Hypothalamus (tissue), 51 donors: ENCODE data around the gene PGD.
"Not testable (repeated sequence)": the region's sequence is repeated elsewhere in the genome, so short reads cannot be mapped to it uniquely, and the experiment has no call there.

Experiments
- DNase-seq, 51 donors: peaks; one replicate each; lab custom pipeline; 2025; lab: John Stamatoyannopoulos, UW

Gene PGD

GRCh38 chr1:10432910-10433700 is 34.2 kb downstream of the PGD start:
- DNase-seq = no peak

- DNase-seq = no peak
Measured at GRCh38 chr1:10433790-10434189, 34.9 kb downstream of the PGD start.

GRCh38 chr1:10434590-10434989 is 35.7 kb downstream of the PGD start:
- DNase-seq = no peak

GRCh38 chr1:10437052-10437451 is 38.2 kb downstream of the PGD start:
- no peak for DNase-seq

- DNase-seq = no peak
Measured at GRCh38 chr1:10438677-10439163, 39.9 kb downstream of the PGD start.

- no peak for DNase-seq
Measured at GRCh38 chr1:10440305-10440704, 41.4 kb downstream of the PGD start.

GRCh38 chr1:10440794-10441193 is 41.9 kb downstream of the PGD start:
- DNase-seq = no peak

GRCh38 chr1:10444248-10444647 is 45.4 kb downstream of the PGD start:
- no peak for DNase-seq

- DNase-seq = no peak
Measured at GRCh38 chr1:10444795-10445397, 46.0 kb downstream of the PGD start.

- no peak for DNase-seq
Measured at GRCh38 chr1:10446790-10447422, 48.0 kb downstream of the PGD start.

GRCh38 chr1:10449751-10450150 is 50.9 kb downstream of the PGD start, which contains the start of gene CORT:
TSS of gene CORT (plus strand) at chr1:10450031. CDS start at chr1:10450224, 193 bp downstream.
- DNase-seq = no peak

GRCh38 chr1:10450156-10450814 is 51.4 kb downstream of the PGD start:
- no peak for DNase-seq

- no peak for DNase-seq
Measured at GRCh38 chr1:10450836-10451235, 52.0 kb downstream of the PGD start.

GRCh38 chr1:10451287-10451686 is 52.4 kb downstream of the PGD start:
- DNase-seq = no peak

GRCh38 chr1:10456048-10456447 is 57.2 kb downstream of the PGD start:
- DNase-seq = no peak

GRCh38 chr1:10456661-10457060 is 57.8 kb downstream of the PGD start:
- DNase-seq = no peak

GRCh38 chr1:10457462-10457861 is 58.6 kb downstream of the PGD start:
- DNase-seq = not testable (repeated sequence)

- DNase-seq = no peak
Measured at GRCh38 chr1:10457875-10458274, 59.0 kb downstream of the PGD start.

GRCh38 chr1:10459184-10459583 is 60.3 kb downstream of the PGD start:
- no peak for DNase-seq

GRCh38 chr1:10467078-10467477 is 68.2 kb downstream of the PGD start:
- no peak for DNase-seq

- no peak for DNase-seq
Measured at GRCh38 chr1:10470043-10470442, 71.2 kb downstream of the PGD start.
